ENCODE measurements around the gene BANK1.
A peak's percentile ranks its signal among the peaks of the same experiment; 100 is the strongest.

BANK1 gene

GRCh38 chr4:101968364-101968763, 177.8 kb downstream of the BANK1 start:
- no peak for DNase-seq

- no peak for DNase-seq
Observed at GRCh38 chr4:101969965-101970364, 179.4 kb downstream of the BANK1 start.

- no peak for DNase-seq
Observed at GRCh38 chr4:101970547-101971155, 180.1 kb downstream of the BANK1 start.

- no peak for DNase-seq
Observed at GRCh38 chr4:101972791-101973190, 182.3 kb downstream of the BANK1 start.

- no peak for DNase-seq
Observed at GRCh38 chr4:101973361-101973760, 182.8 kb downstream of the BANK1 start.

- DNase-seq, result no peak
Observed at GRCh38 chr4:101977076-101977475, 186.5 kb downstream of the BANK1 start.

- no peak for DNase-seq
Observed at GRCh38 chr4:101981756-101982155, 191.2 kb downstream of the BANK1 start.

- no peak for DNase-seq
Observed at GRCh38 chr4:101983835-101984234, 193.3 kb downstream of the BANK1 start.

- DNase-seq, result no peak
Observed at GRCh38 chr4:101987623-101988243, 197.2 kb downstream of the BANK1 start.

GRCh38 chr4:101989551-101989950, 199.0 kb downstream of the BANK1 start:
- DNase-seq, result no peak

- DNase-seq, result no peak
Observed at GRCh38 chr4:101992446-101992845, 201.9 kb downstream of the BANK1 start.

- DNase-seq, result no peak
Observed at GRCh38 chr4:101993002-101993841, 202.7 kb downstream of the BANK1 start.

GRCh38 chr4:101993842-101994775, 203.6 kb downstream of the BANK1 start:
- no peak for DNase-seq

GRCh38 chr4:102007959-102008425, 217.5 kb downstream of the BANK1 start:
- peak; percentile 82 for DNase-seq

GRCh38 chr4:102008711-102009110, 218.2 kb downstream of the BANK1 start:
- DNase-seq, result no peak

- no peak for DNase-seq
Observed at GRCh38 chr4:102022343-102022742, 231.8 kb downstream of the BANK1 start.

GRCh38 chr4:102027961-102028360, 237.4 kb downstream of the BANK1 start:
- DNase-seq, result no peak

GRCh38 chr4:102031406-102031805, 240.9 kb downstream of the BANK1 start:
- peak; percentile 71 for DNase-seq

- DNase-seq, result no peak
Observed at GRCh38 chr4:102036016-102036415, 245.5 kb downstream of the BANK1 start.

GRCh38 chr4:102036619-102037376, 246.3 kb downstream of the BANK1 start:
- DNase-seq, result no peak

GRCh38 chr4:102037566-102037965, 247.0 kb downstream of the BANK1 start:
- peak; percentile 64 for DNase-seq
